Activated CD8-positive, alpha-beta memory T cell treated with anti-CD3 and anti-CD28 coated beads, Interleukin-2, amount 10 ng/mL, durations not matched to agents 7 days and 5 days (primary cell): ENCODE measurements around the gene TUBGCP6. TPM values are rescaled to one million over a fixed set of nuclear protein-coding genes. Genes with fewer than 3 reads are reported as not detected.

ENCODE experiments used
- ATAC-seq: fragments of 150-1000 bp; cut with Tn5 transposase; one replicate; pipeline ENCODE4 v1.10.0; 2021; ENCODE audit warnings: moderate library complexity
- CTCF ChIA-PET: fragments of 350-600 bp; sonication (Branson Sonifier 250); formaldehyde crosslinking; loops from one replicate; lab custom pipeline; 2021; ENCODE audit warnings: antibody characterized with exemption; lab: Charles Lee
- DNase-seq: peaks from one replicate; pipeline ENCODE4 v3.0.0-alpha.2; 2020
- H3K27ac Mint-ChIP-seq: one replicate; pipeline ENCODE4 v1.8.0; 2021; ENCODE audit warnings: mild to moderate bottlenecking, mixed read lengths
- H3K27me3 Mint-ChIP-seq: one replicate; pipeline ENCODE4 v1.8.0; 2021; ENCODE audit warnings: mixed read lengths
- H3K36me3 Mint-ChIP-seq: one replicate; pipeline ENCODE4 v1.8.0; 2021; ENCODE audit warnings: mild to moderate bottlenecking, mixed read lengths
- H3K4me1 Mint-ChIP-seq: one replicate; pipeline ENCODE4 v1.8.0; 2021; ENCODE audit warnings: mixed read lengths
- H3K4me3 Mint-ChIP-seq: one replicate; pipeline ENCODE4 v1.8.0; 2021; ENCODE audit warnings: mild to moderate bottlenecking, moderate library complexity, mixed read lengths
- H3K9me3 Mint-ChIP-seq: one replicate; pipeline ENCODE4 v1.8.0; 2022; ENCODE audit warnings: low read depth, mixed read lengths
- total RNA-seq, 2 experiments: library from RNA; stranded (reverse); gene quantifications; one replicate each; pipeline ENCODE4 v1.2.3, GENCODE V29; 2021

The TUBGCP6 gene
- total RNA-seq, 2 experiments from 2014 or later, result 60.9 to 72.0 TPM

- Mint-ChIP-seq H3K9me3 (no peaks in the 10 kb centered on the region), H3K27me3 (no peaks in the 10 kb centered on the region), H3K27ac (no peak overlapping the region), H3K36me3 (no peaks in the 10 kb centered on the region), H3K4me1 (no peaks in the 10 kb centered on the region), H3K4me3 (no peak overlapping the region)
- no peak for ATAC-seq
- DNase-seq, result no peak
- CTCF ChIA-PET, result no interaction called here
These were observed 40.9 kb upstream of the TUBGCP6 start for GRCh38 chr22:50285568-50286229.

DNA sequence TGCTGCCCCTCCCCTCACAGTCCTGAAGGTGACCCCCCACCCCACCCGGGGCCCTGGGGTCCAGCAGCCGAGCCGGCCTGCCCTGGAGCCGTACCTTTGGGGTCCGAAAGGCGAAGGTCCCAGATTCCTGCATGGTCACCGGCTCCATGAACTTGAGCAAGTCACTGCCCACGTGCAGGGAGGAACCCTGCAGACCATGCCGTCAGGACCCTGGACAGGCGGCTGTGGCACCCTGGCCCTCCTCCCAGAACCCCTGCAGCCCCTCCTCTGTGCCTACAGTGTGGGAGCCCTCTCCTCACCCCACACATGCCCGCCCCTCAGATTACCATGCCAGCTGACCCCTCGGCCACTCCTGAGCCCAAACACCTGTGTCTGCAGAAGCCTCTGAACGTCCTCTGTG lies 39.7 kb upstream of the TUBGCP6 start:
- no peak for DNase-seq
- Mint-ChIP-seq H3K4me1 (no peaks in the 10 kb centered on the region), H3K36me3 (no peaks in the 10 kb centered on the region), H3K4me3 (no peak overlapping the region), H3K27me3 (no peaks in the 10 kb centered on the region), H3K27ac (no peak overlapping the region), H3K9me3 (no peaks in the 10 kb centered on the region)
- CTCF ChIA-PET, result interaction anchor here (1.0 kb wide), 1 partner anchor 58 kb away, joined by 3 read pairs; no protein-coding TSS in a partner anchor
- ATAC-seq, result no peak

- Mint-ChIP-seq H3K4me3 (no peak overlapping the region), H3K36me3 (no peaks in the 10 kb centered on the region), H3K4me1 (no peaks in the 10 kb centered on the region), H3K27me3 (no peaks in the 10 kb centered on the region), H3K27ac (no peak overlapping the region), H3K9me3 (no peaks in the 10 kb centered on the region)
- DNase-seq, result no peak
- no peak for ATAC-seq
- CTCF ChIA-PET, result no interaction called here
These were observed 39.0 kb upstream of the TUBGCP6 start for GRCh38 chr22:50283821-50284220.

- H3K4me3 Mint-ChIP-seq, result no peak overlapping the region
- CTCF ChIA-PET, result no interaction called here
These were observed 37.7 kb upstream of the TUBGCP6 start for GRCh38 chr22:50282361-50283155.

DNA sequence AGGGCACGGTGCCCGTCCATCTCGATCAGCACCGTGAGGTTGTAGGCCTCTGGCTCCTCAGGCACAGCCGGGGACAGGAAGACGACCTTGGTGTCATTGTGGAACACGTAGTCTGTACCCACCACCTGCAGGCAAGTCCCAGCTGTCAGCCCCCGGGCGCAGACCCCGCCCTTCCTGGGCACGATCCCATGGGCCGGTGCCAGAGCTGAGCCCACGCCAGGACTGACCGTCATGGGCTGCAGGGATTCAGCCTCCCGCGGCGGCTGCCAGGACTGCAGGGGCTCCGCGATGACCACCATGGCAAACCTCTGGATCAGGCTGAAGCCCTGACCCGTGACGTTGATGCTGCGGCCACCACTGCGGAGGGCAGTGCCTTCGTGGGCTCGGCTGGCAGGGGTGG lies 37.1 kb upstream of the TUBGCP6 start:
- no peaks in the 10 kb centered on the region for H3K36me3 Mint-ChIP-seq
- no peak overlapping the region for H3K4me3 Mint-ChIP-seq
- no peaks in the 10 kb centered on the region for H3K4me1 Mint-ChIP-seq
- CTCF ChIA-PET, result no interaction called here
- H3K27ac Mint-ChIP-seq, result no peak overlapping the region
- no peaks in the 10 kb centered on the region for H3K9me3 Mint-ChIP-seq
- no peaks in the 10 kb centered on the region for H3K27me3 Mint-ChIP-seq
- ATAC-seq (no peak), DNase-seq (no peak)

More at GRCh38 chr22:50282361-50283155, 37.7 kb upstream of the TUBGCP6 start:
- Mint-ChIP-seq H3K4me1 (no peaks in the 10 kb centered on the region), H3K27me3 (no peaks in the 10 kb centered on the region), H3K27ac (no peak overlapping the region), H3K36me3 (no peaks in the 10 kb centered on the region), H3K9me3 (no peaks in the 10 kb centered on the region)
- ATAC-seq (no peak), DNase-seq (no peak)

DNA sequence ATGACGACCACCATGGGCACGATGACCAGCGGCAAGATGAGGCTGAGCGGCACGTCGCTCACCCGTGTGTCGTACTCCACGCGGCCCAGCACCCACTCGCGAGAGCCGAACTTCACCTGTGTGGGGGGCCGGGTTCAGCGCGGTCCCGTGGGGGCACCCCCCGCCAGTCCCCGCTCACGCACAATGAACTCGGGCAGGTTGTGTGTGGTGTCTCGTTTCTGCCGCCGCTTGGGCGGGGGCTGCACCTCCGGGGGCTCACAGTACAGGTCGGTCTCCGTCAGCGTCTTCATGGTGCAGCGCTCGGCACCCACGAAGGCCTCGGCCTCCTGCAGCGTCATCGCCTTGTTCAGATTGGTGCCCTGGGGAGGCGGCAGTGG lies 36.5 kb upstream of the TUBGCP6 start:
- H3K27me3 Mint-ChIP-seq, result no peaks in the 10 kb centered on the region
- ATAC-seq (no peak), DNase-seq (no peak)
- H3K4me1 Mint-ChIP-seq, result peaks cover 2% of the 10 kb centered on the region
- CTCF ChIA-PET, result no interaction called here
- H3K36me3 Mint-ChIP-seq, result no peaks in the 10 kb centered on the region
- H3K4me3 Mint-ChIP-seq, result no peak overlapping the region
- no peaks in the 10 kb centered on the region for H3K9me3 Mint-ChIP-seq
- no peak overlapping the region for H3K27ac Mint-ChIP-seq

- H3K27ac Mint-ChIP-seq, result no peak overlapping the region
- no peaks in the 10 kb centered on the region for H3K9me3 Mint-ChIP-seq
- DNase-seq (no peak), ATAC-seq (no peak)
- H3K4me1 Mint-ChIP-seq, result peaks cover 2% of the 10 kb centered on the region
- H3K27me3 Mint-ChIP-seq, result no peaks in the 10 kb centered on the region
- H3K4me3 Mint-ChIP-seq, result no peak overlapping the region
- CTCF ChIA-PET, result no interaction called here
- H3K36me3 Mint-ChIP-seq, result no peaks in the 10 kb centered on the region
These were observed 36.0 kb upstream of the TUBGCP6 start for GRCh38 chr22:50280708-50281383.

GRCh38 chr22:50280022-50280707 lies 35.3 kb upstream of the TUBGCP6 start:
- ATAC-seq (no peak), DNase-seq (no peak)
- Mint-ChIP-seq H3K4me1 (peaks cover 3% of the 10 kb centered on the region), H3K4me3 (no peak overlapping the region), H3K27me3 (no peaks in the 10 kb centered on the region), H3K9me3 (no peaks in the 10 kb centered on the region), H3K36me3 (no peaks in the 10 kb centered on the region), H3K27ac (no peak overlapping the region)
- CTCF ChIA-PET, result interaction anchor here (1.2 to 1.5 kb wide), 2 partner anchors 46 to 62 kb away, joined by 3 read pairs; no protein-coding TSS in a partner anchor

DNA sequence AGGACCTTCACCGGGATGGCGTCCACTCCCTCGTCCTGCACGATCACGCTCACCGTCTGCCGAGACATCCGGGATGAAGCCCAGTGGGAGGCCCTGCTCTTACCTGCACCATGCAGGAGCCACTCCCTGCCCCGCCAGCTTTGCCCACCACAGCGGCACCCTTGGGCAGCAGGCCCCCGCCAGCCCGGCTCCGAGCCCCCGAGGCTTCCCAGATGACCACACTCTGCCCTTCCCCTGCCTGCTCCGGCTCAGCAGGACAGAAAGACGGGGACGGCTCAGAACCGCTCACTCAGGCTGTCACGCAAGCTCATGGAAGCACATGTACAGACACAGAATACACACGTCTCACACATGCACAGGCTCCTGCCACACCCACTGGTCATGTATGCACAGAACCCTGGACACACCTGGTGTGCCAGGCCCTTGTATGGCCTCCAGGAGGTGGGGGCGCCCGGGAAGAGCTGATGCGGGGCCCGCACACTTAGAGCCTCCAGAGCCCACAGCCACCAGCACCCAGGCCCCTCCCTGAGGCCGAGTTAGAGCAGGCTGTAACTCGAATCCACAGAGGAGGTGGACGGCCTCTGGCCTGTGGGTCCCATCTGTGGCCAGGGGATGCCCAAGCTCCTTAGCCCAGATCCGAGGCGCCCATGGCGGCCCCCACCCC lies 34.3 kb upstream of the TUBGCP6 start:
- no peaks in the 10 kb centered on the region for H3K36me3 Mint-ChIP-seq
- H3K27me3 Mint-ChIP-seq, result no peaks in the 10 kb centered on the region
- ATAC-seq (no peak), DNase-seq (no peak)
- H3K27ac Mint-ChIP-seq, result no peak overlapping the region
- no peaks in the 10 kb centered on the region for H3K9me3 Mint-ChIP-seq
- H3K4me3 Mint-ChIP-seq, result no peak overlapping the region
- H3K4me1 Mint-ChIP-seq, result peaks cover 3% of the 10 kb centered on the region
- CTCF ChIA-PET, result interaction anchor here (1.1 to 1.5 kb wide), 3 partner anchors 47 to 63 kb away, joined by 3 read pairs; no protein-coding TSS in a partner anchor

DNA sequence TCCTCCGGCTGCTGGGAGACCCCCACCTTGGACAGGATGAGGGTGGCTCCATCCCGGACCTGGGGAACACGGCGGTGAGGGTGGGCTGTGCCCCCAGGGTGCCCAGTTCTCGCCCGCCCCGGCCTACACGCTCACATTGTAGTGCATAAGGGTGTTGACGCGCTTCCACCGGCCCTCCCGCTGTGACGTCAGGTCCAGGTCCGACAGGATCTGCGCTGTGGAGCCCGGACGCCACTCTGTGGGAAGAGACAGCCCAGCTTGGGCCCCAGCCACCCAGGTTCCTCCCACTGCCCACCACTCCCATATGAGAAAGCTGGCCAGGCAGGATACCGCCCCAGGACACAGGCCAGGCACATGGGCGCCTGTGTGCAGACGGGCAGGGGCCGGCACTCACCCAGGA lies 33.6 kb upstream of the TUBGCP6 start:
- Mint-ChIP-seq H3K4me3 (no peak overlapping the region), H3K9me3 (no peaks in the 10 kb centered on the region), H3K4me1 (peaks cover 3% of the 10 kb centered on the region), H3K36me3 (no peaks in the 10 kb centered on the region), H3K27ac (no peak overlapping the region), H3K27me3 (no peaks in the 10 kb centered on the region)
- DNase-seq (no peak), ATAC-seq (no peak)
- CTCF ChIA-PET, result interaction anchor here (1.1 to 1.5 kb wide), 2 partner anchors 48 to 49 kb away, joined by 3 read pairs; no protein-coding TSS in a partner anchor

DNA sequence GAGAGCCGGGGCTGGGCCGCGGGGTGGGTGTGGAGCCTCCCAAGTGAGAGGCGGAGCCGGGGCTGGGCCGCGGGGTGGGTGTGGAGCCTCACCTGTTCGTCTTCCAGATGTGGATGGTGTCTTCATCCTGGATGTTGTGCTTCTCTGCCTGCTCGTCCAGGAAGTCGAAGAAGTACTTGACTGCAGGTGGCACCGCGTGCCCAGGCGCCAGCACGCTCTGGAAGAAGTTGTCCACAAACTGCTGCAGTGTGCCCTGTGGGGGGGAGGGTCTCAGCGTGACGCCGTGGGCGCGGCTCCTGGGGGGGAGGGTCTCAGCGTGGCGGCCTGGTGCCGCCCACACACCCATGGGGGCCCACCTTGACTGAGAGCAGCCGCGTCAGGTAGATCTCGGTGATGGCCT lies 32.9 kb upstream of the TUBGCP6 start:
- CTCF ChIA-PET, result no interaction called here
- no peaks in the 10 kb centered on the region for H3K9me3 Mint-ChIP-seq

DNA sequence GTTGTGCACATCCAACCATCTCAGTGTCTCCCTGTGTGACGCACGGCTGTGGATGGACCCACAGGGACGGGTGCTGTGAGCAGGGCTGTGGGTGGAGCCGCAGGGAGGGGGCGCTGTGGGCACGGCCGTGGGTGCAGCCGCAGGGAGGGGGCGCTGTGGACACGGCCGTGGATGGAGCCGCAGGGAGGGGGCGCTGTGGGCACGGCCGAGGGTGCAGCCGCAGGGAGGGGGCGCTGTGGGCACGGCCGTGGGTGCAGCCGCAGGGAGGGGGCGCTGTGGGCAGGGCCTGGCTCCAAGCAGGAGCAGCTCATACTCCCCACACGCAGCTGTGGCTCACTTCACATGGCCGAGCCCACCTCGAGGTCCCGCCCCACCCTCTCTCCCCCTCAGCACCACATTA lies 31.3 kb upstream of the TUBGCP6 start:
- Mint-ChIP-seq H3K27ac (no peak overlapping the region), H3K36me3 (no peaks in the 10 kb centered on the region), H3K4me1 (peaks cover 4% of the 10 kb centered on the region), H3K4me3 (no peak overlapping the region), H3K9me3 (no peaks in the 10 kb centered on the region), H3K27me3 (peaks cover 5% of the 10 kb centered on the region)
- CTCF ChIA-PET, result interaction anchor here (0.7 to 6.3 kb wide), 33 partner anchors 10 to 427 kb away, joined by 3 to 105 read pairs (median 5); partner anchors contain the start of genes DENND6B, HDAC10, MAPK12 and PLXNB2
- DNase-seq, result peak; percentile 80
- ATAC-seq, result peak; percentile 52

More for the DNA sequence above, 32.9 kb upstream of the TUBGCP6 start:
- peaks cover 3% of the 10 kb centered on the region for H3K27me3 Mint-ChIP-seq
- H3K36me3 Mint-ChIP-seq, result no peaks in the 10 kb centered on the region
- ATAC-seq (no peak), DNase-seq (no peak)
- no peak overlapping the region for H3K27ac Mint-ChIP-seq
- H3K4me1 Mint-ChIP-seq, result peaks cover 3% of the 10 kb centered on the region
- no peak overlapping the region for H3K4me3 Mint-ChIP-seq
